Measurements from ENCODE around the gene USP47. TPM values are rescaled to one million over a fixed set of nuclear protein-coding genes. Genes with fewer than 3 reads are reported as not detected.

The USP47 gene
- total RNA-seq, 1 experiment from 2014 or later = 45.9 TPM

DNA sequence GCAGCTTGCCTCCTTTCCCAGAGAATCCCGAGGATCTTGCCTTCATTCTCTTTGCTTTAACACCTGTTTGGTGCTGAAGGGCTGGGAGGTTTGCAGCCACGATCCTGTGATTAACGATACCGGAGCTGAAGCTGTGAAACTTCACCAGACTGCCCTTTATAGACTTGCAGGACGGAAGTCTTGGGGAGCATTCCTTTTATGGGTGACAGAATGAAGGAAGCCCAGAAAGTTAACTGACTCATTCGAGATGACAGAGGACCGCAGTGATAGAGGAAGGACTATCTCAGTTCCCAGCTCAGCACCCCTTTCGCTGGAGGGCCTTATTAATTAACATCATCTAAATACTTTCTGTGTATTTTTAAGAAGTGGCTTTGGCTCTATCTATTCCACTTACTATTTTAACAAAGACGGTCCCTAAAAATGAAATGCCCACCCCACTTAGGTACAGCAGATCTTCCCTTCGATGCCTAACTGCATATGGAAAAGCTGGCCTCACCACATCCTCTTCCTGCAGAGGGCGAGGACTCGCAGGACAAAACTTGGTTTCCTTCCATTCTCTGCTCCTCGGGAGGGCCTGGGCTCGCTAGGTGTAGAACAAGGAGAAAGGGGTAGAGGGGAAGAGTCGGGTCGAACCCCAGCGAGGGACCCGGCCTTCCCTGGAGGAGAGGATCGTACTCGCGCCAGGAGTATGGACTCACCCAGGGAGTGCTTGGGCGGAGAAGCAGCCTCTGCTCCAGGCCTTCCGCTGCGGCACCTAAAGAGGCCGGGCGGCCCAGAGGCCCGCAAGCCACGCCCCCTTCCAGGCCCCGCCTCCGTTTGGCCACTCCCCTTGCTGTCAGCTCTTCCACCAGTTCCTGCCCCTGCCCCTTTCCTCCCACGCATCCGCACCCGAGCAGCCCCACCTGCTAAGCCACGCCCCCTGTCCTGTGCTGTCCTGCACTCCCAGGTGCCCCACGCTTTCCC is 30.7 kb upstream of the USP47 start:
- no peaks in the 10 kb centered on the region for H3K36me3 ChIP-seq (ENCODE audit: insufficient read depth, low read length, poor library complexity, severe bottlenecking)
- intact Hi-C loops (cut with micrococcal nuclease; ENCODE audit: unreplicated experiment) = no loop called here
- DNase-seq (ENCODE audit: low spot score) = no peak
- ChIA-PET CTCF (no interaction called here), POLR2A (ENCODE audit: low non-redundant PET) (no interaction called here)
- no peak for TF ChIP-seq CTCF (conservative IDR thresholded peaks at IDR 0.05; ENCODE audit: low read depth, low read length)
- no peak for TF ChIP-seq EZH2 (IDR thresholded peaks at IDR 0.05; ENCODE audit: borderline replicate concordance, low read depth, low read length, poor library complexity, severe bottlenecking)
- H3K27ac ChIP-seq (ENCODE audit: low read depth, low read length, poor library complexity, severe bottlenecking) = no peak overlapping the region
- no TSS peak for BruUV-seq (replicated peaks)
- no peak overlapping the region for H3K4me3 ChIP-seq (ENCODE audit: low read depth, low read length, poor library complexity, severe bottlenecking)
- no peaks in the 10 kb centered on the region for H3K27me3 ChIP-seq (replicated peaks; ENCODE audit: insufficient read depth, low read depth, low read length, poor library complexity)
- H3K9me3 ChIP-seq (ENCODE audit: low read depth, low read length, poor library complexity, severe bottlenecking) = no peaks in the 10 kb centered on the region
- H3K4me1 ChIP-seq (ENCODE audit: insufficient read depth, low read length, poor library complexity, severe bottlenecking) = no peaks in the 10 kb centered on the region

GRCh38 chr11:11813288-11813962 is 28.3 kb upstream of the USP47 start:
- no peaks in the 10 kb centered on the region for H3K4me1 ChIP-seq (ENCODE audit: insufficient read depth, low read length, poor library complexity, severe bottlenecking)
- no peaks in the 10 kb centered on the region for H3K9me3 ChIP-seq (ENCODE audit: low read depth, low read length, poor library complexity, severe bottlenecking)
- H3K27ac ChIP-seq (ENCODE audit: low read depth, low read length, poor library complexity, severe bottlenecking) = no peak overlapping the region
- no peaks in the 10 kb centered on the region for H3K27me3 ChIP-seq (replicated peaks; ENCODE audit: insufficient read depth, low read depth, low read length, poor library complexity)
- no peaks in the 10 kb centered on the region for H3K36me3 ChIP-seq (ENCODE audit: insufficient read depth, low read length, poor library complexity, severe bottlenecking)
- no peak overlapping the region for H3K4me3 ChIP-seq (ENCODE audit: low read depth, low read length, poor library complexity, severe bottlenecking)
- BruUV-seq (replicated peaks) = no TSS peak
- CTCF ChIA-PET = no interaction called here
- TF ChIP-seq CTCF (conservative IDR thresholded peaks at IDR 0.05; ENCODE audit: low read depth, low read length) = no peak
- no peak for TF ChIP-seq EZH2 (IDR thresholded peaks at IDR 0.05; ENCODE audit: borderline replicate concordance, low read depth, low read length, poor library complexity, severe bottlenecking)
- intact Hi-C loops (cut with micrococcal nuclease; ENCODE audit: unreplicated experiment) = no loop called here
- no peak for DNase-seq (ENCODE audit: low spot score)
- POLR2A ChIA-PET (ENCODE audit: low non-redundant PET) = no interaction called here

DNA sequence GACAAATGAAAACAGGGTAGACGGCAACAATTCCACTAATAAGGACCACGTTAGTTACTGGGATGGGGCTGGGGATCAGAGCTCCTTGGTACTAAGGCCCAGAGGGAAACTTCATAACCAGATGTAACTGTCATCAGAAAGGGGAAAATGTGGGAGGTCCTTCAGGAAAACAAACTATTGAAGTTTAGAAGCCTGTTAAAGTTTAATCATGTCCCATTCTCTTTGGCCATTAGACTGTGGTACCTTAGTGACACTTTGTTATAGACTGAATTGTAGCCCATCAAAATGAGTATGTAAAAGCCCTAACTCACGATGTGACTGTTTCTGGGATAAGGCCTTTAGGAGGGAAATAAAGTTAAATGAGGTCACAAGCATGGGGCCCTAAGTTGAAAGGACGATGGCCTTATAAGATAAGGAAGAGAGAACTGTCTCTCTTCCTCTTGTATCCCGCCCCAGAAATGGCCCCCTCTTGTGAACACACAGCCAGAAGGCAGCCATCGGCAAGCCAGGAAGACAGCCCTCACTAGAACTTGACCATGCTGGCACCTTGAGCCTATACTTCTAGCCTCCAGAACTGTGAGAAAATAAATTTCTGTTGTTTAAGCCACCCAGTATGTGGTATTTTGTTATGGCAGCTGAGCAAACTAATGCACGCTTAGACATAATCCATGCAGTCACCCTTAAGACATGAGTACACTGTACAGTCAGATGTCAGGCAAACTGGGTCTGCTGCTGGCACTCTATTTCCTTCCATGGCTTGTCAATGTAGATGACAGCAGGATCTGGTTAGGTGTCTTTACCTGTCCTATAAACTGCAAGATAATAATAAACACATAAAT is 26.9 kb upstream of the USP47 start:
- H3K4me1 ChIP-seq (ENCODE audit: insufficient read depth, low read length, poor library complexity, severe bottlenecking) = no peaks in the 10 kb centered on the region
- TF ChIP-seq EZH2 (IDR thresholded peaks at IDR 0.05; ENCODE audit: borderline replicate concordance, low read depth, low read length, poor library complexity, severe bottlenecking) = no peak
- no peak for TF ChIP-seq CTCF (conservative IDR thresholded peaks at IDR 0.05; ENCODE audit: low read depth, low read length)
- DNase-seq (ENCODE audit: low spot score) = no peak
- no peak overlapping the region for H3K4me3 ChIP-seq (ENCODE audit: low read depth, low read length, poor library complexity, severe bottlenecking)
- intact Hi-C loops (cut with micrococcal nuclease; ENCODE audit: unreplicated experiment) = no loop called here
- no TSS peak for BruUV-seq (replicated peaks)
- POLR2A ChIA-PET (ENCODE audit: low non-redundant PET) = no interaction called here
- H3K9me3 ChIP-seq (ENCODE audit: low read depth, low read length, poor library complexity, severe bottlenecking) = no peaks in the 10 kb centered on the region
- no peaks in the 10 kb centered on the region for H3K27me3 ChIP-seq (replicated peaks; ENCODE audit: insufficient read depth, low read depth, low read length, poor library complexity)
- no peaks in the 10 kb centered on the region for H3K36me3 ChIP-seq (ENCODE audit: insufficient read depth, low read length, poor library complexity, severe bottlenecking)
- no peak overlapping the region for H3K27ac ChIP-seq (ENCODE audit: low read depth, low read length, poor library complexity, severe bottlenecking)
- CTCF ChIA-PET = no interaction called here
